ENCODE measurements around the gene BCAM.

- TF ChIP-seq CTCF (IDR thresholded peaks at IDR 0.05; ENCODE audit: borderline replicate concordance, extremely low read depth, low read length, poor library complexity, severe bottlenecking) (no peak), EZH2 (IDR thresholded peaks at IDR 0.05; ENCODE audit: borderline replicate concordance, low read depth, low read length, severe bottlenecking) (no peak)
These were observed 33.1 kb upstream of the BCAM start for GRCh38 chr19:44775676-44776240.
